ENCODE results near the gene NOL4L. TPM values are rescaled to one million over a fixed set of nuclear protein-coding genes. Genes with fewer than 3 reads are reported as not detected.

The NOL4L gene
- total and polyA plus RNA-seq, 2 donors (not counting 3 experiments of a cell fraction or from before 2014, with no cell fraction given), result 55.2 to 79.6 TPM

DNA sequence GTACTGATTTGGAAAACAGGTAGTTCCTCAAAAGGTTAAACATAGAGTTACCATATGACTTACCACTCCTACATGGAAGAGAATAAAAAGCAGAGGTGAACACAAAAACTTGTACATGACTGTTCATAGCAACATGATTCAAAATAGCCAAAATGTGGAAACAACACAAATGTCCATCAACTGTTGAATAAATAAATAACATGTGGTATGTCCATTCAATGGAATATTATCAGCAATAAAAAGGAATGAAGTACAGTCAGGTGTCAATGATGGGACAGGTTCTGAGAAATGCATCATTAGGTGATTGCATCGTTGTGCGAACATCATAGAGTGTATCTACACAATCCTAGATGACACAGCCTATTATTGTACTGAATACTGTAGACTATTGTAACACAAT is 35.3 kb downstream of the NOL4L start:
- Histone ChIP-seq H2AFZ (ENCODE audit: low read depth, low read length) (no peak overlapping the region), H3K4me2 (ENCODE audit: insufficient read depth, low read length) (no peak overlapping the region), H3K36me3 (ENCODE audit: control insufficient read depth in 2 of 2, extremely low read depth in 1 of 2, insufficient read depth in 2 of 2, low read length in 2 of 2) (no peaks in the 10 kb centered on the region), H3K9me1 (replicated peaks; ENCODE audit: control insufficient read depth, extremely low read depth, insufficient read depth, low read length) (no peaks in the 10 kb centered on the region), H3K9me3 (replicated peaks; ENCODE audit: control insufficient read depth, insufficient read depth, low read length) (no peaks in the 10 kb centered on the region), H3K27ac (ENCODE audit: insufficient read depth, low read depth, low read length) (no peak overlapping the region), H3K27me3 (ENCODE audit: control insufficient read depth in 2 of 2, insufficient read depth in 2 of 2, low read length in 2 of 2) (peaks cover 0 to 3% of the 10 kb centered on the region in 2 experiments), H3K4me1 (ENCODE audit: control insufficient read depth, extremely low read depth, insufficient read depth, low read length) (peaks cover 5% of the 10 kb centered on the region), H3K4me3 (replicated peaks in 1 of 3; ENCODE audit: insufficient read depth in 1 of 3, low read depth in 1 of 3, low read length in 3 of 3) (no peak overlapping the region), H3K79me2 (ENCODE audit: control insufficient read depth, insufficient read depth, low read length) (no peaks in the 10 kb centered on the region), H4K20me1 (replicated peaks; ENCODE audit: control insufficient read depth, extremely low read depth, insufficient read depth, low read length) (no peaks in the 10 kb centered on the region), H3K9ac (replicated peaks; ENCODE audit: extremely low read depth, insufficient read depth, low read length) (no peak overlapping the region)
- DNase-seq (ENCODE audit: low read depth, low spot score) (no peak), FAIRE-seq (no peak)
- CTCF ChIA-PET, result no interaction called here
- intact Hi-C loops (cut with micrococcal nuclease), result no loop called here
- no TSS peak for BruUV-seq (replicated peaks)
- POLR2A ChIA-PET, result no interaction called here
- dilution Hi-C loops (cut with MboI; ENCODE audit: extremely low pct_ligation_motif_present, low sequenced_read_pairs), result no loop called here
- TF ChIP-seq GATA2 (IDR thresholded peaks at IDR 0.05; ENCODE audit: insufficient read depth, insufficient read length, low read depth, low read length) (no peak), POLR2A (IDR thresholded peaks at IDR 0.05; ENCODE audit: low read depth, low read length) (no peak), JUN (IDR thresholded peaks at IDR 0.05; ENCODE audit: borderline replicate concordance, insufficient read depth, insufficient read length, low read depth) (no peak), FOS (IDR thresholded peaks at IDR 0.05; ENCODE audit: borderline replicate concordance, insufficient read depth, low read length) (no peak), POLR2AphosphoS5 (IDR thresholded peaks at IDR 0.05; ENCODE audit: insufficient read depth, low read depth, low read length) (no peak), MYC (IDR thresholded peaks at IDR 0.05; ENCODE audit: low read depth, low read length) (no peak), EZH2 (IDR thresholded peaks at IDR 0.05; ENCODE audit: borderline replicate concordance, low read depth, low read length, severe bottlenecking) (no peak)
- TF ChIP-seq, protein P1, sequence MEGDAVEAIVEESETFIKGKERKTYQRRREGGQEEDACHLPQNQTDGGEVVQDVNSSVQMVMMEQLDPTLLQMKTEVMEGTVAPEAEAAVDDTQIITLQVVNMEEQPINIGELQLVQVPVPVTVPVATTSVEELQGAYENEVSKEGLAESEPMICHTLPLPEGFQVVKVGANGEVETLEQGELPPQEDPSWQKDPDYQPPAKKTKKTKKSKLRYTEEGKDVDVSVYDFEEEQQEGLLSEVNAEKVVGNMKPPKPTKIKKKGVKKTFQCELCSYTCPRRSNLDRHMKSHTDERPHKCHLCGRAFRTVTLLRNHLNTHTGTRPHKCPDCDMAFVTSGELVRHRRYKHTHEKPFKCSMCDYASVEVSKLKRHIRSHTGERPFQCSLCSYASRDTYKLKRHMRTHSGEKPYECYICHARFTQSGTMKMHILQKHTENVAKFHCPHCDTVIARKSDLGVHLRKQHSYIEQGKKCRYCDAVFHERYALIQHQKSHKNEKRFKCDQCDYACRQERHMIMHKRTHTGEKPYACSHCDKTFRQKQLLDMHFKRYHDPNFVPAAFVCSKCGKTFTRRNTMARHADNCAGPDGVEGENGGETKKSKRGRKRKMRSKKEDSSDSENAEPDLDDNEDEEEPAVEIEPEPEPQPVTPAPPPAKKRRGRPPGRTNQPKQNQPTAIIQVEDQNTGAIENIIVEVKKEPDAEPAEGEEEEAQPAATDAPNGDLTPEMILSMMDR (IDR thresholded peaks at IDR 0.05; ENCODE audit: extremely low read depth in 1 of 2, insufficient read depth in 1 of 2, low read depth in 1 of 2, low read length in 2 of 2), result no peak
- TF ChIP-seq, protein P2, sequence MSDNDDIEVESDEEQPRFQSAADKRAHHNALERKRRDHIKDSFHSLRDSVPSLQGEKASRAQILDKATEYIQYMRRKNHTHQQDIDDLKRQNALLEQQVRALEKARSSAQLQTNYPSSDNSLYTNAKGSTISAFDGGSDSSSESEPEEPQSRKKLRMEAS (IDR thresholded peaks at IDR 0.05; ENCODE audit: insufficient read depth, insufficient read length), result no peak

Data from endothelial cell of umbilical vein (primary cell).